Spleen (tissue), 11 donors: ENCODE measurements around the gene AZU1. TPM values are rescaled to one million over a fixed set of nuclear protein-coding genes. Genes with fewer than 3 reads are reported as not detected.

Source experiments
- DNase-seq: peaks from one replicate; pipeline ENCODE4 v3.0.0-alpha.2; 2020
- H3K27ac ChIP-seq, 8 donors: fragments of 200-600 bp; sonication (generic) in 7 of 8; 1 replicate in 4 of 8; 2 replicates in 4 of 8; pipeline versions ENCODE4 v1.5.0 to v1.8.0; 2016 to 2021; ENCODE audit warnings: inconsistent platforms in 4 of 8, mild to moderate bottlenecking in 4 of 8, moderate library complexity in 1 of 8
- H3K27me3 ChIP-seq, 7 donors: fragments of 200-600 bp; sonication (generic) in 6 of 7; replicated peaks in 1 of 7; 1 replicate in 4 of 7; 2 replicates in 3 of 7; pipeline versions ENCODE4 v1.5.0 to v1.8.0; 2016 to 2021; ENCODE audit warnings: inconsistent platforms in 3 of 7, mild to moderate bottlenecking in 1 of 7
- H3K36me3 ChIP-seq, 6 donors: fragments of 200-600 bp; sonication (generic) in 5 of 6; 1 replicate in 4 of 6; 2 replicates in 2 of 6; pipeline versions ENCODE4 v1.5.0 to v1.8.0; 2016 to 2021; ENCODE audit warnings: inconsistent platforms in 2 of 6
- H3K4me1 ChIP-seq, 6 donors: fragments of 200-600 bp; sonication (generic) in 5 of 6; 1 replicate in 3 of 6; 2 replicates in 3 of 6; pipeline versions ENCODE4 v1.5.0 to v1.8.0; 2016 to 2021; ENCODE audit warnings: inconsistent platforms in 3 of 6
- H3K4me3 ChIP-seq, 8 donors: fragments of 200-600 bp; sonication (generic) in 7 of 8; 1 replicate in 4 of 8; 2 replicates in 4 of 8; pipeline versions ENCODE4 v1.5.0 to v1.8.0; 2016 to 2021; ENCODE audit warnings: inconsistent platforms in 4 of 8, mild to moderate bottlenecking in 4 of 8, moderate library complexity in 2 of 8
- H3K9me3 ChIP-seq, 8 donors: fragments of 200-600 bp; sonication (generic) in 7 of 8; 1 replicate in 4 of 8; 2 replicates in 4 of 8; pipeline versions ENCODE4 v1.5.0 to v1.8.0; 2016 to 2021; ENCODE audit warnings: inconsistent platforms in 4 of 8
- POLR2A ChIP-seq, 3 donors: fragments of 450-650 bp; IDR thresholded peaks; one replicate each; pipeline ENCODE4 v1.5.1; 2017; ENCODE audit warnings: antibody characterized with exemption in 3 of 3, mild to moderate bottlenecking in 1 of 3
- POLR2AphosphoS5 ChIP-seq, 3 donors: sonication (generic); formaldehyde crosslinking; IDR thresholded peaks; one replicate each; pipeline ENCODE4 v1.5.1; 2017; ENCODE audit warnings: antibody characterized with exemption in 3 of 3
- WGBS, 5 donors: extraction: QIAGEN DNeasy Blood & Tissue Kit in 3 of 5; methylation state at CpG; one replicate each; pipeline versions ENCODE4 v1.1.5 to v1.1.7; 2013 to 2018; 5-methylcytosine and 5-hydroxymethylcytosine counted together
- intact Hi-C: fragments of 100-400 bp; cut with DNase I; formaldehyde crosslinking; loops from one replicate; pipeline ENCODE4 v1.15.0; 2023; ENCODE audit warnings: low total_unique reads
- polyA plus RNA-seq, 3 donors: library from polyadenylated mRNA; stranded (reverse); fragments of 200-250 nt; gene quantifications; one replicate each; pipeline ENCODE4 v1.2.1, GENCODE V29; 2013
- total RNA-seq, 7 donors: library from RNA; depleted of rRNA in 3 of 7; stranded (reverse); fragments of >200 nt in 3 of 7; fragmentation: NEBNext Ultra II Directional in 4 of 7; extraction: Animal tissue kit (Norgen Biotek cat#: 25700) in 4 of 7; gene quantifications; one replicate each; pipeline versions ENCODE4 v1.1.0 to v1.2.1, GENCODE V29; 2016 to 2021
- TF ChIP-seq, protein P1 (sequence below), 11 experiments: fragments of 200-600 bp in 7 of 11; fragments of 450-650 bp in 4 of 11; sonication (generic) in 4 of 11; IDR thresholded peaks in 8 of 11; conservative IDR thresholded peaks in 3 of 11; 1 replicate in 7 of 11; 2 replicates in 4 of 11; pipeline versions ENCODE4 v1.4.0 to v1.8.0; 2016 to 2021; ENCODE audit warnings: antibody characterized with exemption in 11 of 11, inconsistent platforms in 4 of 11, mild to moderate bottlenecking in 1 of 11
- donor health status: healthy with polysubstance abuse.
- donor health status: DM: no; HTN: no; CAD: no; lungs with moderate emphysema.
- donor health status: DM: no; HTN: no; CAD: no.
- donor health status: Bipolar disorder and iron deficiency.
- donor health status: healthy.
- donor health status: DM: no; HTN: no; CAD: no.
- donor health status: DM: yes; HTN: yes; CAD: no.

Gene AZU1
- total and polyA plus RNA-seq, 10 donors: 1.7 to 69.7 (median 7.2) TPM

DNA sequence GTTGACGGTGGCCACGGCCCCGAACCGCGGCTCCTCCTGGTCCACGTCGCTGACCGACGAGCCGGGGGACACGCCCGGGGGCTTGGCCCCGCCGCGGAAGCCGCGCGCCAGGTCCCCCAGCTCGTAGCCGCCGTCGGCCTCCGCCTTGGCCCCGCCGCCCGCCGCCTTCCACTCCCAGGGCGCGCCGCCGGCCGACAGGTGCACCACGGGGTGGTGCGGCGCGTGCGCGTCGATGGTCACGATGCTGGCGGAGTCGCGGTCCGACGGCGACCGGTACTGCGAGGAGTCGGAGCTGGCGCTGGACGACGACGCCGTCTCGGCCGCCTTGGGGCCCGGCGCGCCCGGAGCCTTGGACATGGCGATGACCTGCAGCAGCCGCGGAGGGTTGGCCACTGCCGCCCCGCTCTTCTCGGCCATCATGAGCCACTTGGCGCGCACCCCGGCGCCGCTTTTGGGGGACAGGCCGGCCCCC is 14.9 kb upstream of the AZU1 start:
- DNase-seq: peak; percentile 73
- no peak for TF ChIP-seq POLR2AphosphoS5 (IDR thresholded peaks at IDR 0.05)
- no peak for TF ChIP-seq POLR2A (IDR thresholded peaks at IDR 0.05)
- TF ChIP-seq, protein P1, sequence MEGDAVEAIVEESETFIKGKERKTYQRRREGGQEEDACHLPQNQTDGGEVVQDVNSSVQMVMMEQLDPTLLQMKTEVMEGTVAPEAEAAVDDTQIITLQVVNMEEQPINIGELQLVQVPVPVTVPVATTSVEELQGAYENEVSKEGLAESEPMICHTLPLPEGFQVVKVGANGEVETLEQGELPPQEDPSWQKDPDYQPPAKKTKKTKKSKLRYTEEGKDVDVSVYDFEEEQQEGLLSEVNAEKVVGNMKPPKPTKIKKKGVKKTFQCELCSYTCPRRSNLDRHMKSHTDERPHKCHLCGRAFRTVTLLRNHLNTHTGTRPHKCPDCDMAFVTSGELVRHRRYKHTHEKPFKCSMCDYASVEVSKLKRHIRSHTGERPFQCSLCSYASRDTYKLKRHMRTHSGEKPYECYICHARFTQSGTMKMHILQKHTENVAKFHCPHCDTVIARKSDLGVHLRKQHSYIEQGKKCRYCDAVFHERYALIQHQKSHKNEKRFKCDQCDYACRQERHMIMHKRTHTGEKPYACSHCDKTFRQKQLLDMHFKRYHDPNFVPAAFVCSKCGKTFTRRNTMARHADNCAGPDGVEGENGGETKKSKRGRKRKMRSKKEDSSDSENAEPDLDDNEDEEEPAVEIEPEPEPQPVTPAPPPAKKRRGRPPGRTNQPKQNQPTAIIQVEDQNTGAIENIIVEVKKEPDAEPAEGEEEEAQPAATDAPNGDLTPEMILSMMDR (IDR thresholded peaks at IDR 0.05 in 8 of 11, conservative IDR thresholded peaks at IDR 0.05 in 3 of 11): no peak
- WGBS, 5 donors: 95 to 96% (median 96%) methylated on average over 35 to 72 of the region's 72 CpGs
- H3K4me3 ChIP-seq: no peak overlapping the region
- intact Hi-C loops: no loop called here
- no peaks in the 10 kb centered on the region for H3K27me3 ChIP-seq
- H3K36me3 ChIP-seq: peaks cover 11 to 79% (median 56%) of the 10 kb centered on the region in 6 donors
- H3K27ac ChIP-seq: no peak overlapping the region
- peaks cover 0 to 3% (median 0%) of the 10 kb centered on the region in 8 donors for H3K9me3 ChIP-seq
- H3K4me1 ChIP-seq: peaks cover 0 to 20% (median under 1%) of the 10 kb centered on the region in 6 donors

DNA sequence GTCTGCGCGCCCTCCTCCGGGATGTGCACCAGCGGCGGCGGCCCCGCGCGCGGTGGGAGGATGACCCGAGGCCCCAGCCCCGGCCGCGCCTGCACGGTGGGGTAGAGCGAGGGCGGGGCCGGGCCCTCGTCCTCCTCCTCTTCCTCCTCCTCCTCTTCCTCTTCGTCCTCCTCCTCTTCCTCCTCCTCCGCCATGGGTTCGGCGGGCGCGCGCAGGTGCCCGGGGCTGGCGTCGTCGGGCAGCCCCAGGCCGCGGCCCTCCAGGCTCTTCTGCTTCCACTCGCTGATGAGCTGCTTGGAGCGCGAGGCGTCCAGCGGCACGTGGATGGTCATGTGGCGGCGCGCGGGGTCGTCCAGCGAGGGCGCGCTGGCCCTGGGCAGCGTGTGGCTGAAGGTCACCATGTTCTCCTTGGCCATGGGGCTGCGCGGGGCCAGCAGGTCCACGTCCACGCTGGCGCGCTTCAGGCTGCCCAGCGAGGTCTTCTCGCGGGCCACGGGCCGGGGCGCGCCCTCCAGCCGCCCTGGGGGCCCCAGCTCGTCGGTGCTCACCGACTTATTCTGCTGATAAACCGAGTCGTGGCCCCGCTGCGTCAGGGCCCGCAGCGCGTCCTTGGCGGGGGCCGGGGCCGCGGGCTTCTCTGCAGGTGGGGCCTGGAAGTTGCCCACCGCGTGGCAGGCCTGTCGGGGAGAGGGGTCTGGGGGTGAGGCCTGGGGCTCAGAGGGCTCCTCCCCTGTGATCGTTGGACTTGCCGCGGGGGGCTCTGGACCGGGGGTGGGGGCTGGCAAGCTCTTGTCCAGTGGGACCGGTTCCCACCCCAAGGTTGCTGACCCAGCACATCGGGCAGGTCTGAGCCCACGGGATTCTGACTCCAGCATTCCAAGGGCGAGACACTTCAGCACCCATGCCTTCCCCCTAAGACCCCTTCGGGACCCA is 14.2 kb upstream of the AZU1 start:
- Histone ChIP-seq H3K27ac (no peak overlapping the region), H3K36me3 (peaks cover 11 to 72% (median 49%) of the 10 kb centered on the region in 6 donors), H3K4me1 (peaks cover 0 to 13% (median 0%) of the 10 kb centered on the region in 6 donors), H3K27me3 (no peaks in the 10 kb centered on the region), H3K4me3 (no peak overlapping the region), H3K9me3 (peaks cover 0 to 3% (median 0%) of the 10 kb centered on the region in 8 donors)
- WGBS, 5 donors: 90 to 94% (median 93%) methylated on average over 61 to 87 of the region's 87 CpGs
- DNase-seq: no peak
- TF ChIP-seq, protein P1 (IDR thresholded peaks at IDR 0.05 in 8 of 11, conservative IDR thresholded peaks at IDR 0.05 in 3 of 11): no peak
- TF ChIP-seq POLR2AphosphoS5 (IDR thresholded peaks at IDR 0.05) (peak; percentile 60 to 77 (median 67)), POLR2A (IDR thresholded peaks at IDR 0.05) (no peak)
- intact Hi-C loops: no loop called here

DNA sequence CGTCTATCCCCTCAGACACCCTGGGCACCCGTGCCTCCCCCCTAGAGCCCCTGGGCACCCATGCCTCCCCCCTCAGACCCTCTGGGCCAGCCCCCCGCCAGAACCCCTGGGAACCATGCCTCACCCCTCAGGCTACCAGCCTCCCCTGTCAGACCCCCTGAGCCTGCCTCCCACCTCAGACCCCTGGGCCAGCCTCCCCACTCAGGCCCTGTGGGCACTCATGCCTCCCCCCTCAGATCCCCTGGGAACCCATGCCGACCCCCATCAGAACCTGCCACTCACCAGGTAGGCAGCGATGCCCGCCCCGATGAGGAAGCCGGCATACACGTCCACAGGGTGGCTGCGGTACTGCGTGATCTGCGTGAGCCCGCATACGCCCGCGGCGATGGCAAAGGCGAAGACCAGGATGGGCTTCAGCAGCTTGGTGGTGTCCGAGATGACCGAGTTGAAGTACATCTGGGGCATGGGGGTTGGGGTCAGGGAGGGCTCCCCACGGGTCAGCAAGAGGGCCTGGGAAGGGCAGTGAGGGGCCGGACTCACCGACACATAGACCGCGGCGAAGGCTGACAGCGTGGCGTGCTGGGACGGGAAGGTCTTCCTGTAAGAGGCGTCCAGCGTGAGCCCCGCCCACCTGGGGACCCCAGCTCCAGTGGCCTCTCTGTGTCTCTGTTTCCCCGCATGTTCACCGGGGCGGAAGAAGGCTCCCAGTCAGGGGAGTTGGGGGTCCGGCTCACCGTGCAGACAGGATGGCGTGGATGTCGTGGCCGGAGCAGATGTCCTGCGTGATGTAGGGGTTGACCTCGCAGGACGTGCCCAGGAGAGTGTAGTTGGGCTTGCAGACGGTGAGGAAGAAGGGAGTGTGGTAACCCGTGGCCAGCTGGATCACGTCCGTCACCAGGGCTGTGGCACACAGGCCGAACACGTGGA is 13.2 kb upstream of the AZU1 start:
- H3K9me3 ChIP-seq: peaks cover 0 to 3% (median 0%) of the 10 kb centered on the region in 8 donors
- no peak overlapping the region for H3K4me3 ChIP-seq
- no peaks in the 10 kb centered on the region for H3K27me3 ChIP-seq
- WGBS, 5 donors: 86 to 92% (median 91%) methylated on average over 46 to 49 of the region's 49 CpGs
- TF ChIP-seq, protein P1 (IDR thresholded peaks at IDR 0.05 in 8 of 11, conservative IDR thresholded peaks at IDR 0.05 in 3 of 11): no peak
- peak; percentile 43 to 88 (median 60) for TF ChIP-seq POLR2AphosphoS5 (IDR thresholded peaks at IDR 0.05)
- intact Hi-C loops: no loop called here
- H3K36me3 ChIP-seq: peaks cover 11 to 63% (median 40%) of the 10 kb centered on the region in 6 donors
- peaks cover 0 to 7% (median 0%) of the 10 kb centered on the region in 6 donors for H3K4me1 ChIP-seq
- peak; percentile 76 for DNase-seq
- no peak overlapping the region for H3K27ac ChIP-seq
